Stomach (tissue), 4 donors: ENCODE measurements around the gene SMAD1.

ENCODE experiments used
- EP300 ChIP-seq: sonication (generic); formaldehyde crosslinking; IDR thresholded peaks from one replicate; pipeline ENCODE4 v1.6.1; 2017; ENCODE audit warnings: antibody characterized with exemption
- POLR2A ChIP-seq, 4 donors: fragments of 450-650 bp; IDR thresholded peaks; one replicate each; pipeline ENCODE4 v1.6.1; 2016; ENCODE audit warnings: antibody characterized with exemption in 4 of 4, control low read depth in 2 of 4, mild to moderate bottlenecking in 1 of 4, moderate library complexity in 1 of 4
- POLR2AphosphoS5 ChIP-seq, 3 donors: sonication (generic); formaldehyde crosslinking; IDR thresholded peaks; one replicate each; pipeline ENCODE4 v1.6.1; 2016; ENCODE audit warnings: antibody characterized with exemption in 3 of 3
- TF ChIP-seq, protein P1 (sequence below), 7 experiments: fragments of 450-650 bp in 4 of 7; fragments of 200-600 bp in 3 of 7; sonication (generic) in 3 of 7; IDR thresholded peaks; one replicate each; pipeline ENCODE4 v1.5.1; 2016 to 2019; ENCODE audit warnings: antibody characterized with exemption in 7 of 7, control low read depth in 2 of 7, mild to moderate bottlenecking in 1 of 7

DNA sequence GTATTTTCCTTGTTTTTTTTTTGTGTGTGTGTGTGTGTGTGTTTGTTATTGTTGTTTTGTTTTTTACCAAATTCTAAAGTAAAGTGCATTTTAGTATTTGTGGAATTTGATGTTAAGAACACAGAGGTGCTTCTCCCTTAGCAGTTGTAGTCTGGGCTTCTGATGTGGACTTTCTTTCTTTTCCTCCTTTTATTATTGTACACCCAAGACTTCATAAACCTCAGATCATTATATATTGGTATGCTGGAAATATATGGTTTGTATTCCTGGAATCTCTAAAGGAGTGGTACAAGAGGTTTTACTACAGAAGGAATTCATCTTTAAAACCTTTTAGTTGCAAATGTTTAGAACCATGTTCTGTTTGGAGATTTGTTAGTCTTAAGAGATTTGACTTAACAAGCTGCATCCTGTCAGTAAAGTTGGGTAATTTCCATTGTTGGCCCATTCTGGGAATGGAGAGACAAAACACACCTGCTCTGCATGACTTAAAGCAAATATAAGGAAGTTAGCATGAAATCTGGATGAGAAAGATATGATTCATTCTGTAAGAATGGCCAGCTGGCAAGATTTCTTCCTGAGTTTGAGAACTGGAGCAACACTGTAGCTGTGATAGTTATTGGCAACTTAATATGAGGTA, 64.0 kb downstream of the SMAD1 start:
- TF ChIP-seq, protein P1, sequence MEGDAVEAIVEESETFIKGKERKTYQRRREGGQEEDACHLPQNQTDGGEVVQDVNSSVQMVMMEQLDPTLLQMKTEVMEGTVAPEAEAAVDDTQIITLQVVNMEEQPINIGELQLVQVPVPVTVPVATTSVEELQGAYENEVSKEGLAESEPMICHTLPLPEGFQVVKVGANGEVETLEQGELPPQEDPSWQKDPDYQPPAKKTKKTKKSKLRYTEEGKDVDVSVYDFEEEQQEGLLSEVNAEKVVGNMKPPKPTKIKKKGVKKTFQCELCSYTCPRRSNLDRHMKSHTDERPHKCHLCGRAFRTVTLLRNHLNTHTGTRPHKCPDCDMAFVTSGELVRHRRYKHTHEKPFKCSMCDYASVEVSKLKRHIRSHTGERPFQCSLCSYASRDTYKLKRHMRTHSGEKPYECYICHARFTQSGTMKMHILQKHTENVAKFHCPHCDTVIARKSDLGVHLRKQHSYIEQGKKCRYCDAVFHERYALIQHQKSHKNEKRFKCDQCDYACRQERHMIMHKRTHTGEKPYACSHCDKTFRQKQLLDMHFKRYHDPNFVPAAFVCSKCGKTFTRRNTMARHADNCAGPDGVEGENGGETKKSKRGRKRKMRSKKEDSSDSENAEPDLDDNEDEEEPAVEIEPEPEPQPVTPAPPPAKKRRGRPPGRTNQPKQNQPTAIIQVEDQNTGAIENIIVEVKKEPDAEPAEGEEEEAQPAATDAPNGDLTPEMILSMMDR (IDR thresholded peaks at IDR 0.05): no peak
- TF ChIP-seq POLR2AphosphoS5 (IDR thresholded peaks at IDR 0.05): peak; percentile 20 to 76 (median 74)
- no peak for TF ChIP-seq POLR2A (IDR thresholded peaks at IDR 0.05)
- no peak for TF ChIP-seq EP300
